GM12878 (cell line): ENCODE data around the gene NELL1.

Source experiments
- EZH2 ChIP-seq: IDR thresholded peaks from 2 replicates; pipeline ENCODE4 v1.6.1; 2012; ENCODE audit warnings: low read depth, mild to moderate bottlenecking, control low read depth, inconsistent platforms, low read length, borderline replicate concordance; ENCODE audit not compliant: control insufficient read depth
- TF ChIP-seq, protein P1 (sequence below): IDR thresholded peaks from 2 replicates; pipeline ENCODE4 v1.6.1; 2011; ENCODE audit warnings: borderline replicate concordance, low read depth, mild to moderate bottlenecking, moderate library complexity, mixed read lengths, low read length; ENCODE audit not compliant: insufficient read depth; ENCODE audit errors: extremely low read length

- no peak for TF ChIP-seq EZH2
- TF ChIP-seq, protein P1, sequence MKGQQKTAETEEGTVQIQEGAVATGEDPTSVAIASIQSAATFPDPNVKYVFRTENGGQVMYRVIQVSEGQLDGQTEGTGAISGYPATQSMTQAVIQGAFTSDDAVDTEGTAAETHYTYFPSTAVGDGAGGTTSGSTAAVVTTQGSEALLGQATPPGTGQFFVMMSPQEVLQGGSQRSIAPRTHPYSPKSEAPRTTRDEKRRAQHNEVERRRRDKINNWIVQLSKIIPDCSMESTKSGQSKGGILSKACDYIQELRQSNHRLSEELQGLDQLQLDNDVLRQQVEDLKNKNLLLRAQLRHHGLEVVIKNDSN = no peak
Observed at GRCh38 chr11:20869123-20869522, 199.7 kb downstream of the NELL1 start.
